ENCODE results near the gene CYP3A4.

- TF ChIP-seq CTCF (conservative IDR thresholded peaks at IDR 0.05 in 1 of 2, IDR thresholded peaks at IDR 0.05 in 1 of 2; ENCODE audit: extremely low read depth in 1 of 2, insufficient read depth in 1 of 2, low read depth in 1 of 2, low read length in 2 of 2) (no peak), EZH2 (IDR thresholded peaks at IDR 0.05; ENCODE audit: borderline replicate concordance, low read length) (no peak)
Measured at GRCh38 chr7:99806839-99807478, 23.0 kb upstream of the CYP3A4 start.
